Spinal cord (tissue), 10 donors: ENCODE measurements around the gene ODAD4. TPM values are rescaled to one million over a fixed set of nuclear protein-coding genes. Genes with fewer than 3 reads are reported as not detected.

Source experiments
- DNase-seq, 6 donors: peaks; one replicate each; pipeline versions ENCODE4 v3.0.0 to v3.0.0-alpha.2; 2013 to 2015; ENCODE audit warnings: low spot score in 6 of 6, low read depth in 4 of 6
- H3K27ac ChIP-seq: one replicate; pipeline ENCODE4 v1.5.1; 2013; ENCODE audit warnings: low read depth, low read length, control low read depth
- H3K27me3 ChIP-seq: one replicate; pipeline ENCODE4 v1.6.1; 2013; ENCODE audit warnings: low read length; ENCODE audit not compliant: control insufficient read depth, insufficient read depth
- H3K36me3 ChIP-seq: one replicate; pipeline ENCODE4 v1.6.1; 2013; ENCODE audit warnings: low read length; ENCODE audit not compliant: control insufficient read depth, insufficient read depth
- H3K4me1 ChIP-seq: one replicate; pipeline ENCODE4 v1.6.1; 2013; ENCODE audit warnings: low read length; ENCODE audit not compliant: control insufficient read depth, insufficient read depth
- H3K4me3 ChIP-seq: one replicate; pipeline ENCODE4 v1.5.1; 2013; ENCODE audit warnings: low read depth, low read length, control low read depth
- H3K9me3 ChIP-seq: one replicate; pipeline ENCODE4 v1.6.1; 2013; ENCODE audit warnings: low read length; ENCODE audit not compliant: control insufficient read depth, insufficient read depth
- WGBS: methylation state at CpG from one replicate; pipeline ENCODE4 v1.1.5; 2013; ENCODE audit warnings: missing lambda C conversion rate; ENCODE audit not compliant: insufficient coverage; 5-methylcytosine and 5-hydroxymethylcytosine counted together
- long read RNA-seq, 4 donors: transcript quantifications; one replicate each; lab custom pipeline, GENCODE V29; 2026
- polyA plus RNA-seq, 2 donors: library from polyadenylated mRNA; unstranded; fragments of 120-200 nt; gene quantifications; one replicate each; pipeline ENCODE4 v1.2.1, GENCODE V29; 2013; ENCODE audit not compliant: insufficient read length in 2 of 2
- total RNA-seq, 2 donors: library from RNA; depleted of rRNA in 1 of 2; stranded (reverse); fragments of 120-200 nt in 1 of 2; fragments of >200 nt in 1 of 2; gene quantifications; one replicate each; pipeline versions ENCODE4 v1.2.3 to v1.2.4, GENCODE V29; 2013 to 2014
- donor health status: healthy.

Gene ODAD4
- total RNA-seq: 1 to 10 TPM; 2.0 to 7.0 TPM
- polyA plus RNA-seq: 1 to 10 TPM; 7.1 to 8.7 TPM
- long read RNA-seq, donor 1, partial matches to known transcripts: 0 of 1 reads
- long read RNA-seq, donor 1, other reads (novel, unspliced or antisense): 0 of 1 reads
- long read RNA-seq, donor 2, partial matches to known transcripts: 0 of 1 reads
- long read RNA-seq, donor 2, other reads (novel, unspliced or antisense): 0 of 1 reads
- long read RNA-seq, donor 3, partial matches to known transcripts: 76 of 86 reads
- long read RNA-seq, donor 3, other reads (novel, unspliced or antisense): 10 of 86 reads
- long read RNA-seq, donor 4: 0 reads

GRCh38 chr17:41930009-41930832 lies at the start of gene ODAD4:
ODAD4 (plus strand) TSS chr17:41930617; CDS start chr17:41930724, 107 bp downstream.
- Histone ChIP-seq H3K9me3 (no peaks in the 10 kb centered on the region), H3K27ac (peak within 1 kb of the TSS; percentile 70), H3K27me3 (no peaks in the 10 kb centered on the region), H3K4me3 (peak within 1 kb of the TSS; percentile 62), H3K4me1 (peaks cover 9% of the 10 kb centered on the region), H3K36me3 (peaks cover 2% of the 10 kb centered on the region)
- WGBS: under 1% methylated on average over 34 of the region's 43 CpGs
- peak; percentile 91 to 99 (median 93) for DNase-seq

GRCh38 chr17:41882756-41883155 lies 47.7 kb upstream of the ODAD4 start:
- Histone ChIP-seq H3K4me1 (no peaks in the 10 kb centered on the region), H3K4me3 (no peak overlapping the region), H3K27me3 (no peaks in the 10 kb centered on the region), H3K9me3 (no peaks in the 10 kb centered on the region), H3K36me3 (peaks cover 90% of the 10 kb centered on the region), H3K27ac (no peak overlapping the region)
- 94% methylated on average over 6 of the region's 6 CpGs for WGBS
- no peak for DNase-seq

- WGBS: 42% methylated on average over 5 of the region's 6 CpGs
- Histone ChIP-seq H3K27me3 (no peaks in the 10 kb centered on the region), H3K4me3 (no peak overlapping the region), H3K27ac (no peak overlapping the region), H3K4me1 (no peaks in the 10 kb centered on the region), H3K9me3 (no peaks in the 10 kb centered on the region), H3K36me3 (peaks cover 89% of the 10 kb centered on the region)
- no peak for DNase-seq
Observed at GRCh38 chr17:41885733-41886132, 44.7 kb upstream of the ODAD4 start.

- Histone ChIP-seq H3K27ac (no peak overlapping the region), H3K36me3 (peaks cover 94% of the 10 kb centered on the region), H3K27me3 (no peaks in the 10 kb centered on the region), H3K4me1 (no peaks in the 10 kb centered on the region), H3K4me3 (no peak overlapping the region), H3K9me3 (no peaks in the 10 kb centered on the region)
- WGBS: 83% methylated on average over 3 of the region's 6 CpGs
- no peak for DNase-seq
Observed at GRCh38 chr17:41888332-41888965, 42.0 kb upstream of the ODAD4 start.

- no peaks in the 10 kb centered on the region for H3K9me3 ChIP-seq
- H3K4me1 ChIP-seq: peaks cover 7% of the 10 kb centered on the region
- DNase-seq: no peak
- H3K27me3 ChIP-seq: no peaks in the 10 kb centered on the region
- no peak overlapping the region for H3K27ac ChIP-seq
- no peak overlapping the region for H3K4me3 ChIP-seq
- peaks cover 93% of the 10 kb centered on the region for H3K36me3 ChIP-seq
- 91% methylated on average over 2 of the region's 7 CpGs for WGBS
Observed at GRCh38 chr17:41891135-41892020, 39.0 kb upstream of the ODAD4 start.

GRCh38 chr17:41892021-41892376 lies 38.4 kb upstream of the ODAD4 start:
- Histone ChIP-seq H3K4me1 (peaks cover 7% of the 10 kb centered on the region), H3K9me3 (no peaks in the 10 kb centered on the region), H3K27ac (no peak overlapping the region), H3K4me3 (no peak overlapping the region), H3K27me3 (no peaks in the 10 kb centered on the region), H3K36me3 (peaks cover 93% of the 10 kb centered on the region)
- no peak for DNase-seq
- 100% methylated on average over 4 of the region's 4 CpGs for WGBS

GRCh38 chr17:41893384-41893783 lies 37.0 kb upstream of the ODAD4 start:
- H3K4me3 ChIP-seq: no peak overlapping the region
- H3K27ac ChIP-seq: no peak overlapping the region
- H3K9me3 ChIP-seq: no peaks in the 10 kb centered on the region
- no peaks in the 10 kb centered on the region for H3K27me3 ChIP-seq
- H3K36me3 ChIP-seq: peaks cover 93% of the 10 kb centered on the region
- no peak for DNase-seq
- WGBS: 98% methylated on average over 3 of the region's 3 CpGs
- peaks cover 7% of the 10 kb centered on the region for H3K4me1 ChIP-seq

GRCh38 chr17:41894791-41895331 lies 35.6 kb upstream of the ODAD4 start:
- H3K36me3 ChIP-seq: peaks cover 95% of the 10 kb centered on the region

GRCh38 chr17:41895617-41896016 lies 34.8 kb upstream of the ODAD4 start:
- H3K4me1 ChIP-seq: peaks cover 7% of the 10 kb centered on the region
- no peaks in the 10 kb centered on the region for H3K9me3 ChIP-seq
- WGBS: 15% methylated on average over 4 of the region's 5 CpGs
- H3K36me3 ChIP-seq: peaks cover 97% of the 10 kb centered on the region
- H3K27ac ChIP-seq: no peak overlapping the region
- H3K4me3 ChIP-seq: no peak overlapping the region
- H3K27me3 ChIP-seq: no peaks in the 10 kb centered on the region
- DNase-seq: peak in 3 of 6 donors; percentile 1 to 43 (median 33)

More at GRCh38 chr17:41894791-41895331, 35.6 kb upstream of the ODAD4 start:
- WGBS: 90% methylated on average over 1 of the region's 7 CpGs
- Histone ChIP-seq H3K4me1 (peaks cover 7% of the 10 kb centered on the region), H3K4me3 (no peak overlapping the region), H3K27me3 (no peaks in the 10 kb centered on the region), H3K27ac (no peak overlapping the region), H3K9me3 (no peaks in the 10 kb centered on the region)
- no peak for DNase-seq
